Kidney (tissue), 14 donors: Measurements from ENCODE around the gene SIGLEC5. TPM values are rescaled to one million over a fixed set of nuclear protein-coding genes. Genes with fewer than 3 reads are reported as not detected.

Experiments
- DNase-seq, 5 donors: peaks; one replicate each; pipeline ENCODE4 v3.0.0-alpha.2; 2013 to 2020
- FAIRE-seq: peaks from 2 replicates; lab custom pipeline; 2012; peaks lifted over from hg19 to GRCh38; lab: Jason Lieb, UNC
- H3K27ac ChIP-seq, 2 donors: one replicate each; pipeline ENCODE4 v1.7.0; 2013; ENCODE audit warnings: low read depth in 2 of 2, low read length in 2 of 2, inconsistent platforms in 1 of 2
- H3K27me3 ChIP-seq: one replicate; pipeline ENCODE4 v1.7.1; 2013; ENCODE audit warnings: low read length, inconsistent platforms; ENCODE audit not compliant: control insufficient read depth, insufficient read depth
- H3K36me3 ChIP-seq, 3 donors: one replicate each; pipeline versions ENCODE4 v1.7.0 to v1.7.1; 2013; ENCODE audit warnings: low read length in 3 of 3, control low read depth in 1 of 3, inconsistent platforms in 1 of 3; ENCODE audit not compliant: insufficient read depth in 3 of 3, control insufficient read depth in 2 of 3
- H3K4me1 ChIP-seq, 3 donors: one replicate each; pipeline versions ENCODE4 v1.7.0 to v1.7.1; 2013; ENCODE audit warnings: low read length in 3 of 3, inconsistent platforms in 1 of 3, low read depth in 1 of 3; ENCODE audit not compliant: control insufficient read depth in 2 of 3, insufficient read depth in 2 of 3
- H3K4me3 ChIP-seq, 3 donors: one replicate each; pipeline versions ENCODE4 v1.7.0 to v1.8.1; 2013; ENCODE audit warnings: low read length in 3 of 3, control low read depth in 1 of 3, inconsistent platforms in 1 of 3
- H3K9ac ChIP-seq, 3 donors: one replicate each; pipeline versions ENCODE4 v1.7.0 to v1.7.1; 2013; ENCODE audit warnings: low read length in 3 of 3, control low read depth in 1 of 3, inconsistent platforms in 1 of 3
- H3K9me3 ChIP-seq, 3 donors: one replicate each; pipeline versions ENCODE4 v1.7.0 to v1.7.1; 2013; ENCODE audit warnings: low read length in 3 of 3, control low read depth in 1 of 3, inconsistent platforms in 1 of 3; ENCODE audit not compliant: control insufficient read depth in 2 of 3, insufficient read depth in 1 of 3
- CTCF ChIP-seq: IDR thresholded peaks from 3 replicates; pipeline ENCODE4 v1.5.1; 2012; ENCODE audit warnings: mild to moderate bottlenecking, moderate library complexity, borderline replicate concordance; ENCODE audit not compliant: insufficient read depth; ENCODE audit errors: extremely low read depth
- intact Hi-C: fragments of 100-400 bp; cut with DNase I; formaldehyde crosslinking; loops from one replicate; pipeline ENCODE4 v1.11.1; 2022
- polyA plus RNA-seq: library from polyadenylated mRNA; stranded (reverse); fragments of 350-450 nt; fragmentation: Illumina TruSeq; extraction: RNeasy Lipid Tissue Mini Kit (QIAGEN cat#74804); gene quantifications from one replicate; pipeline ENCODE4 v1.2.3, GENCODE V29; 2014; ENCODE audit warnings: low read depth, low replicate concordance; ENCODE audit not compliant: insufficient read depth
- total RNA-seq: library from RNA; stranded (reverse); fragmentation: NEBNext Ultra II Directional; extraction: Animal tissue kit (Norgen Biotek cat#: 25700); gene quantifications from one replicate; pipeline ENCODE4 v1.2.1, GENCODE V29; 2021
- donor health status: control.
- donor health status: control.
- donor health status: control.
- donor health status: control.
- donor health status: control.
- donor health status: DM: yes; HTN: yes; CAD: no.
- donor health status: Normal renal cell carcinoma (clear cell type).

Gene SIGLEC5
- total and polyA plus RNA-seq, 2 donors from 2014 or later = not detected

GRCh38 chr19:51590441-51590840 is 39.8 kb downstream of the SIGLEC5 start:
- Histone ChIP-seq H3K27ac (no peak overlapping the region), H3K9ac (no peak overlapping the region), H3K9me3 (peaks cover 0 to 20% (median 11%) of the 10 kb centered on the region in 3 donors), H3K4me1 (peaks cover 0 to 15% (median 0%) of the 10 kb centered on the region in 3 donors), H3K36me3 (peaks cover 7 to 19% (median 17%) of the 10 kb centered on the region in 3 donors), H3K4me3 (no peak overlapping the region), H3K27me3 (no peaks in the 10 kb centered on the region)
- intact Hi-C loops = no loop called here
- TF ChIP-seq CTCF = no peak
- FAIRE-seq = no peak
- no peak for DNase-seq

- H3K27me3 ChIP-seq = no peaks in the 10 kb centered on the region
- H3K36me3 ChIP-seq = peaks cover 10 to 21% (median 20%) of the 10 kb centered on the region in 3 donors
- no peak overlapping the region for H3K9ac ChIP-seq
- no peak overlapping the region for H3K4me3 ChIP-seq
- DNase-seq (no peak), FAIRE-seq (no peak)
- intact Hi-C loops = no loop called here
- TF ChIP-seq CTCF = no peak
- H3K9me3 ChIP-seq = peaks cover 0 to 20% (median 11%) of the 10 kb centered on the region in 3 donors
- peaks cover 0 to 9% (median 0%) of the 10 kb centered on the region in 3 donors for H3K4me1 ChIP-seq
- no peak overlapping the region for H3K27ac ChIP-seq
Observed at GRCh38 chr19:51589511-51589910, 40.7 kb downstream of the SIGLEC5 start.

- H3K36me3 ChIP-seq = peaks cover 13 to 27% (median 20%) of the 10 kb centered on the region in 3 donors
- no peak for TF ChIP-seq CTCF
- no peak for FAIRE-seq
- no peaks in the 10 kb centered on the region for H3K4me1 ChIP-seq
- DNase-seq = no peak
- peaks cover 0 to 20% (median 11%) of the 10 kb centered on the region in 3 donors for H3K9me3 ChIP-seq
- intact Hi-C loops = no loop called here
- H3K27me3 ChIP-seq = no peaks in the 10 kb centered on the region
- H3K9ac ChIP-seq = no peak overlapping the region
- no peak overlapping the region for H3K4me3 ChIP-seq
- no peak overlapping the region for H3K27ac ChIP-seq
Observed at GRCh38 chr19:51587264-51588191, 42.7 kb downstream of the SIGLEC5 start.
